GM10266 (cell line): ENCODE measurements around the gene CDK12.
"Not testable (repeated sequence)": the region's sequence is repeated elsewhere in the genome, so short reads cannot be mapped to it uniquely, and the experiment has no call there.

Experiments
- DNase-seq: peaks from one replicate; pipeline ENCODE4 v3.0.0; 2012; ENCODE audit errors: extremely low spot score
- TF ChIP-seq, protein P1 (sequence below): IDR thresholded peaks from 2 replicates; pipeline ENCODE4 v1.5.1; 2012; ENCODE audit warnings: mild to moderate bottlenecking, low read depth; ENCODE audit not compliant: control insufficient read depth, insufficient read depth; ENCODE audit errors: missing control alignments

Gene CDK12

DNA sequence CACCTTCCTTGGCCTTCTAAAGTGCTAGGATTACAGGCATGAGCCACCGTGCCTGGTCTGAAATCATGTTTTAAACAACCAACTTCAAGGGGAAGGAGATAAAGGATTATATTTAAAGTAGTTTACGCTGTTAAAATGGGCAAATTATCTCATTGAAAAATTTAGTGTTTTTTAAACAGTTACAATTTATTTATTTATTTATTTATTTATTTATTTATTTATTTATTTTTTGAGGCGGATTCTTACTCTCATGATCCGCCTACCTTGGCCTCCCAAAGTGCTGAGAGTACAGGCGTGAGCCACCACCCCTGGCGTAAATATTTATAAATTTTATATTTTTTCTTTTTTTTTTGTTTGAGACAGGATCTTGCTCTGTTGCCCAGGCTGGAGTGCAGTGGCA is 22.2 kb downstream of the CDK12 start:
- no peak for DNase-seq
- TF ChIP-seq, protein P1, sequence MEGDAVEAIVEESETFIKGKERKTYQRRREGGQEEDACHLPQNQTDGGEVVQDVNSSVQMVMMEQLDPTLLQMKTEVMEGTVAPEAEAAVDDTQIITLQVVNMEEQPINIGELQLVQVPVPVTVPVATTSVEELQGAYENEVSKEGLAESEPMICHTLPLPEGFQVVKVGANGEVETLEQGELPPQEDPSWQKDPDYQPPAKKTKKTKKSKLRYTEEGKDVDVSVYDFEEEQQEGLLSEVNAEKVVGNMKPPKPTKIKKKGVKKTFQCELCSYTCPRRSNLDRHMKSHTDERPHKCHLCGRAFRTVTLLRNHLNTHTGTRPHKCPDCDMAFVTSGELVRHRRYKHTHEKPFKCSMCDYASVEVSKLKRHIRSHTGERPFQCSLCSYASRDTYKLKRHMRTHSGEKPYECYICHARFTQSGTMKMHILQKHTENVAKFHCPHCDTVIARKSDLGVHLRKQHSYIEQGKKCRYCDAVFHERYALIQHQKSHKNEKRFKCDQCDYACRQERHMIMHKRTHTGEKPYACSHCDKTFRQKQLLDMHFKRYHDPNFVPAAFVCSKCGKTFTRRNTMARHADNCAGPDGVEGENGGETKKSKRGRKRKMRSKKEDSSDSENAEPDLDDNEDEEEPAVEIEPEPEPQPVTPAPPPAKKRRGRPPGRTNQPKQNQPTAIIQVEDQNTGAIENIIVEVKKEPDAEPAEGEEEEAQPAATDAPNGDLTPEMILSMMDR: no peak

DNA sequence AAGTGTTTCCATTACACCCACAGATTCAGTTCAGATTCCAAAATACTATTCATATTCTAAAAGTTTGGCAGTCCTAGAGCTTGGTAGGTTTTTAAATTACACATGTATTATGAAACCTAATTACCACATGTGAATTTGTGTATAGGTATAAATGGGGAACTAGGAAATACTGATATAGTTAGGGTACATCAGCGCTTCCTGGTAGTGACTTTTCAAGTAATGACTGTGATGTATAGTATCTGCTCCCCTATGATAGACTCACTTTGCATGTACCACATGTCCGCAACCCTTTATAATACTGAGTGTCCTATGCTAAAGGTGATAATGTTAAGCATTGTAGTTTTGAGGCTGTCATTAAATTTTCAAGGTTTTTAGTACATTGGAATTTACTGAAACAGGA is 22.9 kb downstream of the CDK12 start:
- DNase-seq: peak; percentile 60
- TF ChIP-seq, protein P1: no peak

DNA sequence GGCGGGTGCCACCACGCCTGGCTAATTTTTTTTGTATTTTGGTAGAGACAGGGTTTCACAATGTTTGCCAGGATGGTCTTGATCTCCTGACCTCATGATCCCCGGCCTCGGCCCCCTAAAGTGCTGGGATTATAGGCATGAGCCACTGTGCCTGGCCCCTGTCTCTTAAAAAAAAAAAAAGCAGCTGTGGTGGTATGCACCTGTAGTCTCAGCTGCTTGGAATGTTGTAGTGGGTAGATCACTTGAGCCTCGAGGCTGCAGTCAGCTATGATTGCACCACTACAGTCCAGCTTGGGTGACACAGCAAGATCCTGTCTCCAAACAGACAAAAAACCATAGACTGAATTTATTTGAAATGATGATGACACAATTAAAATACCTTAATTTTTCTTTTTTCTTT is 24.3 kb downstream of the CDK12 start:
- DNase-seq: no peak
- TF ChIP-seq, protein P1: no peak

DNA sequence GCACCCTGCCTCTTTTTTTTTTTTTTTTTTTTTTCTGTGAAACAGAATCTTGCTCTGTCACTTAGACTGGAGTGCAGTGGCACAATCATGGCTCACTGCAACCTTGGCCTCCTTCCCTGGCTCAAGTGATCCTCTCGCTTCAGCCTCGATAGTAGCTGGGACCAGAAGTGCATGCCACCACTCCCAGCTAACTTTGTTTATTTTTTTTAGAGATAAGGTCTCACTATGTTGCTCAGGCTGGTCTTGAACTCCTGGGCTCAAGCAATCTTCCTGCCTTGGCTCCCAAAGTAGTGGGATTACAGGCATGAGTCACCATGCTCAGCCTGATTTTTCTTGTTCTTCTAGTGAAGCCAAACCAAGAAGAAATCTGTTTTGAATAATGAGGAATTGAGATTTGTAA is 25.0 kb downstream of the CDK12 start:
- DNase-seq: no peak
- TF ChIP-seq, protein P1: no peak

DNA sequence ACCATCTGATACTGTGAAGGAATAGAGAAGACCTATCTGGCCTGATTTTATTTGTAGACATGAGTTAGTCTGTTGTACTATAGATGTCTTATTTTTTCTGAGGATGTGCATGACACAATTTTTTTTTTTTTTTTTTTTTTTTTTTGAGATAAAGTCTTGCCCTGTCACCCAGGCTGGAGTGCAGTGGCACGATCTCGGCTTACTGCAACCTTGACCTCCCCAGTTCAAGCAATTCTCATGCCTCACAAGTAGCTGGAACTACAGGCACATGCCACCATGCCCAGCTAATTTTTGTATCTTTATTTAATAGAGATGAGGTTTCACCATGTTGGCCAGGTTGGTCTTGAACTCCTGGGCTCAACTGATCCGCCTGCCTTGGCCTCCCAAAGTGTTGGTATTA is 26.2 kb downstream of the CDK12 start:
- not testable (repeated sequence) for DNase-seq

DNA sequence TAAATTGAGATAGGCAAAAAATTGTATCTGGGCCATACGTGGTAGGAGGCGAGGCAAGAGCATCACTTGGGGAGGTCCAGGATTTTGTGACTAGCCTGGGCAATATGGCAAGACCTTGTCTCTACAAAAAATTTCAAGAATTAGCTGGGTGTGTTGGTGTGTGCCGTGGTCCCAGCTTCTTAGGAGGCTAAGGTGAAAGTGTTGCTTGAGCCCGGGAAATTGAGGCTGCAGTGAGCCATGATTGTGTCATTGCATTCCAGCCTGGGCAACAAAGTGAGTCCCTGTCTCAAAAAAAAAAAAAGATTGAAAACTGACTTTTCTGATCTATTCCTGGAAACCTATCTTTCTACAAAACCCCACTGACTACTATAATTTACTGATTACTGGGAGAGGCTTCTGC is 26.7 kb downstream of the CDK12 start:
- TF ChIP-seq, protein P1: no peak
- DNase-seq: no peak

DNA sequence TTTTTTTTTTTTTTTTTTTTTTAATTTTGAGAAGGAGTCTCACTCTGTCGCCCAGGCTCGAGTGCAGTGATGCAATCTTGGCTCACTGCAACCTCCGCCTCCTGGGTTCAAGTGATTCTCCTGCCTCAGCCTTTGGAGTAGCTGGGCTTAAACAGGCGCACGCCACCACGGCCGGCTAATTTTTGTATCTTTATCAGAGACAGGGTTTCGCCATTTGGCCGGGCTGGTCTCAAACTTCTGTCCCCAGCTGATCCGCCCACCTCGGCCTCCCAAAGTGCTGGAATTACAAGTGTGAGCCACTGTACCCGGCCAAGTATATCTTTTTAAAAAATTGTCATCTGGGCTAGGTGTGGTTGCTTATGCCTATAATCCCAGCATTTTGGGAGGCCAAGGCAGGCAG is 35.6 kb downstream of the CDK12 start:
- not testable (repeated sequence) for DNase-seq

DNA sequence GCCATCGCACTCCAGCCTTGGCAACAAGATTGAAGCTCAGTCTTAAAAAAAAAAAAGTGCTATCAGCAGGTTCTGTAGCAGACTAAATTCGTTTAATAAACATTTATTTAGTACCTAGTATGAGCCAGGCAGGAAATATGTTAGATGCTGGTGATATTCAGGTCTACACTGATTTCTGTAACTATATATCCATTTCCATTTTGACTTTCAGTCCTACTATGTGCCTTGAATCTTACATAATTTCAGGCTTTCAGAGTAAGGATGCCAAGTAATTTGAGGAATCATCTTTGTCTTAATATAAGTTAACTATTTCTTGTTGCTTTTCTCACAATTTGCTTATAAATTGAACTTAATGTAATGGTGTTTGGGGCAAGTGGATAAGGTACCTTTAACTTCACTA is 46.2 kb downstream of the CDK12 start:
- no peak for DNase-seq
- TF ChIP-seq, protein P1: no peak

DNA sequence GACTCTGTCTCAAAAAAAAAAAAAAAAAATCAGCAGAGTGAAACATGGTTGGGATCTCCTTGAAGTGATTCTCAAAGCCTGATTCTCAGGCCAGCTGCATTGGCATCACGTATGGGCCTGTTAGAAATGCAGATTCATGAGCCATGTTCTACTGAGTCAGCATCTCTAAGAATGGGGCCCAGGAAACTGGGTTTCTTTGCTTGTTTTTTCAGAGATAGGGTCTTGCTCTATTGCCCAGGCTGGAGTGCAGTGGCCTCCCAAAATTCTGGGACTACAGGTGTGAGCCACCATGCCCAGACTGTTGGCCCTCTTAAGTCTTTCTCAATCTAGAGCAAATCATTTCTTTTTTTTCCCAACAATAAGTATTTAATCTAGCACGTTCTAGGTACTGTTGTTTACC is 47.7 kb downstream of the CDK12 start:
- DNase-seq: no peak
- TF ChIP-seq, protein P1: no peak
